Hematopoietic multipotent progenitor cell (in vitro differentiated cells): Measurements from ENCODE around the gene FAM32A. TPM values are rescaled to one million over a fixed set of nuclear protein-coding genes. Genes with fewer than 3 reads are reported as not detected.
"Not testable (repeated sequence)": the region's sequence is repeated elsewhere in the genome, so short reads cannot be mapped to it uniquely, and the experiment has no call there.

Experiments
- DNase-seq, 3 donors: peaks; one replicate each; pipeline ENCODE4 v3.0.0-alpha.2; 2011 to 2015; ENCODE audit warnings: low read depth in 2 of 3, low spot score in 2 of 3
- total RNA-seq: library from RNA; depleted of rRNA; stranded (reverse); fragments of >200 nt; gene quantifications from one replicate; pipeline ENCODE4 v1.2.3, GENCODE V29; 2012

The FAM32A gene
- total RNA-seq, 1 donor, result 68.1 TPM

- no peak for DNase-seq
These were observed 23.4 kb upstream of the FAM32A start for GRCh38 chr19:16161840-16162239.

- DNase-seq, result no peak
These were observed 20.9 kb upstream of the FAM32A start for GRCh38 chr19:16164222-16164890.

GRCh38 chr19:16166417-16166816 lies 18.8 kb upstream of the FAM32A start:
- no peak for DNase-seq

DNA sequence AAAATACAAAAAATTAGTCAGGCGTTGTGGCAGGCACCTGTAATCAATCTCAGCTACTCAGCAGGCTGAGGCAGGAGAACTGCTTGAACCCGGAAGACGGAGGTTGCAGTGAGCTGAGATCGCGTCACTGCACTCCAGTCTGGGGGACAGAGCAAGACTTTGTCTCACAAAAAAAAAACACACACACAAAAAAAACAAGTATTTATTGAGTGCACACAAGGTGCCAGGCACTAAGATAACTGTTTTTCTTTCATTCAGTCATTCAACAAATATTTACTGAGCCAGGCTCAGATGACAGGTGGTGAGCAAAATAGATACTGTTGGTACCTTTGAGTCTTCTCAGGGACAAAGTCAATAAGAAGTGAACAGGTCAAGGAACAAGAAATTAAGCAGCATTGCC lies 18.2 kb upstream of the FAM32A start:
- DNase-seq, result no peak

GRCh38 chr19:16168465-16169081 lies 16.6 kb upstream of the FAM32A start:
- DNase-seq, result peak in 2 of 3 donors; percentile 73 to 91

- no peak for DNase-seq
These were observed 15.1 kb upstream of the FAM32A start for GRCh38 chr19:16170134-16170533.

DNA sequence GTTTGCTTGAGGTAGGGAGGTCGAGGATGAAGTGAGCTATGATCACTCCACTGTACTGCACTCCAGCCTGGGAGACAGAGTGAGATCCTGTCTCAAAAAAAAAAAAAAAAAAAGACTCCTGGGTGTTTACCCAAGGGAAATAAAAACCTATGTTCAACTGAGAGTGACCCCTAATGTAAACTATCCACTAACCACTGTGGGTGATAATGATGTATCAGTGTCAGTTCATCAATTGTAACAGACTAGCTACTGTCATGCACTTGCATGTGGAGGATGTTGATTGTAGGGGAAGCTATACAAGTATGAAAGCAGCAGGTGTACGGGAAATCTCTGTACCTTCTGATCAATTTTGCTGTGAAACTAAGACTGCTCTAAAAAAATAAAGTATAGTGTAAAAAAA lies 9.3 kb upstream of the FAM32A start:
- DNase-seq, result no peak

- not testable (repeated sequence) for DNase-seq
These were observed 6.3 kb upstream of the FAM32A start for GRCh38 chr19:16178866-16179265.

DNA sequence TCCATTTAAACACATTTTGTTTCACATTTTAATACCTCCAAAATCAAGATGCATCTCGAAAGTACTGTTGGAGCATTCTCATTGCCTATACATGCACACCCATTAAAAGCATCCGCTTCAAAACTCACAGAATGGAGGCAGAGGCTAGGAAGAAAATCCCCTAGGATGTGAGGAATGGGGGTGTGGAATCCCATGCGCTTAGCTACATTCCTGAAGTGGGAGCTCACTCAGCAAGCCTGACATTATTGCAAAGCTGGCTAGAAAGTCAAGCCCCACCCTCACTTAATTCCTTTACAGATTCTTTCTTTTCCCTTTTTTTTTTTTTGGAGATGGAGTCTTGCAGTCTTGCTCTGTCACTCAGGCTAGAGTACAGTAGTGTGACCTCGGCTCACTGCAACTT lies 4.6 kb upstream of the FAM32A start:
- no peak for DNase-seq

DNA sequence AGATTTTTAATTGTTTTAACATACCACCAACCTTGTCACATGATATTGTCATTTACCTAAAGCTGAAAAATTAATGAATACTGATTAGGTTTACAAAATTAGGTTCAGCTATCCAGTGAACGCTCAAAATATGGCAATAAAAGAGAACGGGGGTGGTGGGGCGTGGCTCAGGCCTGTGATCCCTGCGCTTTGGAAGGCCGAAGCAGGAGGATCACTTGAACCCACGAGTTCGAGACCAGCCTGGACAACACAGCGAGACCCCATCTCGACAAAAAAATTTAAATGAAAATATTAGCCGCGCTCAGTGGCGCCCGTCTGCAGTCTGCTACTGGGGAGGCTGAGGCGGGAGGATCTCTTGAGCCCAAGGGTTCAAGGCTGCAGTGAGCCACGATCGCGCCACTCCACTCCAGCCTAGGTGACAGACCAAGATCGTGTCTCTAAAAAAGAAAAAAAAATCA lies 516 bp upstream of the FAM32A start:
- no peak for DNase-seq

DNA sequence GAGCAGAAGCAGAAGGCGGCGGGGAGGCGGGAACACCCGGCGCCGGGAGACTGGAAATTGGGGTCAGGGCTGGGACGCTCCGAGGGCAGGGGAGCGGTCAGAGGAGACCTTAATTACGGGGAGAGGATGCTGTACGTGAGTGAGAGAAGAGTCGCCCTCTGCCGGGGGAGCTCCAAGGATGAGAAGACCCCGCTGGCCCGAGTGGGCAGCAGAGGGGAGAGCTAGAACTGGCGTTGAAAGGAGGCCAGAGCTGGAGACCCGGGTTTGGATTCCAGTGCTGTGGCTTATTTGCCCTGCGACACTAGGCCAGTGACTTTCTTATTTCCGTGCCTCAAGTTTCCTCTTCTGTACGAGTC lies 536 bp downstream of the FAM32A start:
- peak in 2 of 3 donors; percentile 66 to 69 for DNase-seq

DNA sequence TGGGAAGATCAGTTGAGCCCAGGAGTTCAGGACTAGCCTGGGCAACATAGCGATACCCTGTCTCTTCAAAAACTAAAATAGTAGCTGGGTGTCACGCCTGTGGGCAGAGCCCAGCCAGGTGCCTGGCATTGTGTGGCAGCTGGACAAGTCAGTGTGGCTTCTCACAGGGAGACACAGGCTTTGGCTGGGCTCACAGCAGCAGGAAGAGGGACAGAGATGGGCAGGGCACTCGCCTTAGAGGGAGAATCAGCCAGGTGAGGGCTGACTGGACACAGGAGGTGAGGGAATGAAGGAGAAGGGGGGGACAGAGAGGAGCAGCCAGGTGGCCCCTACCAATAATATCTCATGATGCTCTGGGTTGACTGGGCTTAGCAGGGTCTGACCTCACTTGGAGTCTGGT lies 3.3 kb downstream of the FAM32A start:
- no peak for DNase-seq

DNA sequence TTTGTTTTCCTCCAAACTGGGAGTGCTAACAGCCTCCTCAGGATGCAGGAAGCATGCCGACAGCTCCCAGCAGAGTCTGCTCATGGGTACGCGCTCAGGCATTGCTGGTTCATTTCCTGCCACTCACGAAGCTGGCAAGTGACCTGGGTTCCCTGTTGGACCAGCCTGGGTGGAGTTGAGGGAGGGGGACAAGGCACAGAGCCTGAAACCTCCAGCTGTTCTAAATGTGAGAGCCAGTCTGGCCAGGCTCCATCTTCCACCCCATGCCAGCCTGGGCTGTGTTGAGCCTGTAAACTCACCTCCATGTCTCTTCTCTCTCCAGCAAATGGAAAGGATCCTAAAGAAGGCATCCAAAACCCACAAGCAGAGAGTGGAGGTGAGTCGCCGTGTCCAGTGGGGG lies 5.0 kb downstream of the FAM32A start:
- DNase-seq, result no peak

- no peak for DNase-seq
These were observed 5.5 kb downstream of the FAM32A start for GRCh38 chr19:16190736-16191135.

DNA sequence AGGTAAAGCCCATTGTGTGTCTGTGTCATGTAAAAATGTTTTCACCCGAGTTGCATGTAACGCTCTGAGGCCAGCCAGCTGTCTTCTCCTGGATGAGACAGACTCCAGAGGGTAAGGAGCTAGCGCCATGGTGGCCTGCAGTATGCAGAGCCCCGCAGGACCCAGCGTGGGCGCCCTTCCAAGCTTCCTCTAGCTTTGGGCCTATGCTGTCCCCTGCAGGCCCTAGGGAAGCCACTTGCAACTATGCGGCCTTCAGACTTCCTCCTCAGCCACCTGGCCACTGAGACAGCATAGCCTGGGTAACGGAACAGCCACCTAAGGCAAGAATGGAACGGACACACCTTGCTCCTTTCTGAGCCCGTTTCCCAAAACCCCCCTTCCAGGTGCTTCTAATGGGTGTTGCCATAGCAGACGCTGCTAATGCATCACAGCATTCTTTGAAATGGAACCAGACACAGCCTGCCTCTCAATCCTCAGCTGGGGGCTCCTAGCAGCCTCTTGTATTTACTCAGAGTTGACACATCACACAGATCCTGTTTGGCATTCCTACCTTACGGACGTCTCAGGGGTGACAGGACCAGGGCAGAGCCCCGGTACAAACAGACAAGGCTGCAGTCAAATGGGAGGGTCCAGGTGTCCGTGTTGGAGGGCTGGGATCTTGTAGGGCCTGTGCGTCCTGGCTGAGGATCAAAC lies 6.2 kb downstream of the FAM32A start:
- DNase-seq, result no peak

DNA sequence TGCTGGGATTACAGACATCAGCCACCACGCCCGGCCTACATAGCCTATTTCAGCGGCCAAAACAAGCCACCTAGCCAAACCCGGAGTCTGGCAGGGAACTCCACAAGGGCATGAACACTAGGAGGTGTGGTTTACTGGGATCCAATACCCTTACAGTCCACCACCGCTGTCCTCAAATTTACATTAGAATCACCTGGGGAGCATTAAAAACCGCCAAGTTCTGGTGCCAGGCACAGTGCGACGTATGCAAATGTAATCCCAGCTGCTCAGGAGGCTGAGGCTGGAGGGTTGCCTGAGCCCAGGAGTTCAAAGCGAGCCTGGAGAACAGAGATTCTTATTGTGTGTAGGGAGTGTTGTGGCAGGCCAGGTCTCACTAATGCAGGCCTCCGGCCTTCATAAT lies 8.3 kb downstream of the FAM32A start:
- DNase-seq, result no peak

- no peak for DNase-seq
These were observed 12.0 kb downstream of the FAM32A start for GRCh38 chr19:16197188-16197621.

DNA sequence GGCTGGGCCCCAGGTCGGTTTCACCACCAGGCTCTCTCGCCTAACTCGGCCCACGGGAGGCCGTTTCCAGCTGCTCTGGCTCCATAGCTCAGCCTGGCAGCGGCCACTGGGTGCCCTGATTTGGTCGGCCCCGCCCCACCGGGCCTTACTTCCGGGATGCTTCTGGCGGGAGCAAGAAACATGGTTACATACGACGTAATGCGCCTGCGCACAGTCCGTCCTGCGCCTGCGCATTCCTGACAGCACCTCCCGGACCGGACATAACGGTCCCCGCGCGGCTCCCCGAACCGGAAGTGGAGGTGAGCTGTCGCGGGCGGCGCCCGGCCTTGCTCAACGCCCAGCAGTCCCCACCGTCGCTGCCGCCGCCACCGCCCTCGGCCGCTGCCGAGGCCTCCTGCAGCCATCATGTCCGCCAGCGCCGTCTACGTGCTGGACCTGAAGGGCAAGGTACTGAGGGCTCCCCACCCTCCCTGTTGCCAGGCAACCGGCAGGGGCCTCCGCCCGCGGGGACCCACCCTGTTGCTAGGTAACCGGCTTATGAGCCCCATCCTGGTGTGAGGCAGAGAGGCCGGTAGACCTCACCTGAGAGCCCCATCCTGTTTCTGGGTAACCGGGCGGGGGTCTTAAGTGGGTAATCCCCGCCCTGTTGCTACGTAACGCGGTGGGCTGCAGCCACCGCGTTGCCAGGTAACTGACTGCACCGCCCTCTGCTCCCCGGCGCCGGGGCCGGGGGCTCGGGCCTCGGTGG lies 12.6 kb downstream of the FAM32A start, which contains the start of gene AP1M1:
Gene AP1M1, plus strand, starts transcription at position 290 of the 748 bp plus-strand sequence. Its CDS starts 116 bp downstream, at position 406.
- DNase-seq, result peak; percentile 97 to 98 (median 98)

- DNase-seq, result no peak
These were observed 13.1 kb downstream of the FAM32A start for GRCh38 chr19:16198370-16198651.

DNA sequence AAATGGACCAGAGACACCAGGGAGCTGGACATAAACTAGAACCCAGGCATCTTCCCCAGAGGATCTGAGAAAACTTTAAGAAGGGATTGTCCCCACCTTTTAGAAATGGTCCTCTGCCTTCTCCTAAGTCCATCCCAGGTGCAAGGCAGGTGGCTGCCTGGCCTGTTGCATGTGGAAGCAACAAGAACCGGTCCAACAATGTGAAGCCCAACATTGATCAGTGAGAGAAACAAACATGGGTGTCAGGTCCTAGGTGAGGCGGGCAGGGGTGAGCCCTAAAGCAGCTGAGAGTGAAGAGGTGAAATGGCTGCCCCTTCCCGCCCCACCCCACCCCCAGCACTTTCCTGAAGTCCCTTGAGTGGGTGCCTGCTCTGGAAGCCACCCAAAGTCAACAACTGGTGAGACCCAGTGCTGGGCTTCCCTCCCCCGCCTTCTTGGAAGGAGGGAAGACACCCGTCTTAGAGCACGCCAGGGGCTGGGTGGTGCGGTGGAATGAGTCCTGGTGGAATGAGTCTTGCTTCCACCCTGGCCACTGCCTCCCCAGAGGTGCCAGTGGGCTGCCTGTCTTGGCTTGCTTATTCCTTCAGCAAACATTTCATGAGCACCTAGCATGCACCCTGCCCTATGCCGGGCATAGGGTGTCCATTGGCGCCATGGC lies 14.2 kb downstream of the FAM32A start:
- no peak for DNase-seq
